AG09319 (cell line): ENCODE measurements around the gene PERM1.
"Not testable (repeated sequence)": the region's sequence is repeated elsewhere in the genome, so short reads cannot be mapped to it uniquely, and the experiment has no call there.

Source experiments
- DNase-seq: peaks from one replicate; pipeline ENCODE4 v3.0.0-alpha.2; 2010; ENCODE audit warnings: low read depth; ENCODE audit errors: extremely low read depth
- CTCF ChIP-seq: IDR thresholded peaks from 2 replicates; pipeline ENCODE4 v1.5.1; 2011; ENCODE audit warnings: low read depth, mild to moderate bottlenecking, inconsistent platforms, low read length, moderate library complexity

PERM1 gene

GRCh38 chr1:979744-980072 lies 2.2 kb downstream of the PERM1 start:
- DNase-seq: no peak
- TF ChIP-seq CTCF: no peak

- no peak for DNase-seq
- TF ChIP-seq CTCF: no peak
Observed at GRCh38 chr1:978835-979743, 2.8 kb downstream of the PERM1 start.

- TF ChIP-seq CTCF: no peak
- DNase-seq: no peak
Observed at GRCh38 chr1:978069-978834, 3.6 kb downstream of the PERM1 start.

GRCh38 chr1:976791-977190 lies 5.1 kb downstream of the PERM1 start:
- not testable (repeated sequence) for DNase-seq

- peak; percentile 69 for TF ChIP-seq CTCF
- no peak for DNase-seq
Observed at GRCh38 chr1:975896-976683, 5.8 kb downstream of the PERM1 start.

GRCh38 chr1:975365-975764 lies 6.5 kb downstream of the PERM1 start:
- no peak for TF ChIP-seq CTCF
- DNase-seq: no peak

- no peak for TF ChIP-seq CTCF
- no peak for DNase-seq
Observed at GRCh38 chr1:974687-975328, 7.1 kb downstream of the PERM1 start.
